ENCODE data around the gene MAP3K14.

The MAP3K14 gene

DNA sequence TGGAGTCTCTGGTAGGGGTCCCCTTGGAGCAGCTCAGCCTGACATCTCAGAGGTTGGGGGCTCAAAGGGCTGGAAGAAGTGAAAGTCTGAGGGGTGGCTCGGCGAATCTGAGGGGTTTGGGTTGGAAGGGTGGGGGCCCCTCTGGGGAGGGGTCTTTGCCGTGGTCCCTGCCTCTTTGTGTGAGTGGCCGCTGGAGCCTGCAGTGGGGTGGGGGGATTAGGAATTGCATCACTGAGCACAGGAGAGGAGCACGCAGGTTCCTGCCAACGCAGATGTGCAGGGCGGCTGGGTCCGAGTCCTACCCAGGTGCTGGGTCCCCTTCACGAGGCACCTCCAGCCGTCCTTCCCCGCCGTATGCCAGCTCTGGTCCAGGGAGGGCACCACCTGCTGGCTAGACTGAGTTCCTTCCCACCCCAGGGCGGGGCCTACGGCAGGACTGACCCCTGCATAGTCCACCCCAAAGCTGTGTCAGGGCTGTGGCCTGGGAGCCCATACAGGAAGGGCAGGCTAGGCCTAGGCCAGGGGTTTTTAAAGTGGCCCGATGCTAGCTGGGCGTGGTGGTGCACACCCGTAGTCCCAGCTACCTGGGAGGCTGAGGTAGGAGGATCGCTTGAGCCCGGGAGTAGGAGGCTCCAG, 85.2 kb downstream of the MAP3K14 start:
- DNase-seq, result no peak

DNA sequence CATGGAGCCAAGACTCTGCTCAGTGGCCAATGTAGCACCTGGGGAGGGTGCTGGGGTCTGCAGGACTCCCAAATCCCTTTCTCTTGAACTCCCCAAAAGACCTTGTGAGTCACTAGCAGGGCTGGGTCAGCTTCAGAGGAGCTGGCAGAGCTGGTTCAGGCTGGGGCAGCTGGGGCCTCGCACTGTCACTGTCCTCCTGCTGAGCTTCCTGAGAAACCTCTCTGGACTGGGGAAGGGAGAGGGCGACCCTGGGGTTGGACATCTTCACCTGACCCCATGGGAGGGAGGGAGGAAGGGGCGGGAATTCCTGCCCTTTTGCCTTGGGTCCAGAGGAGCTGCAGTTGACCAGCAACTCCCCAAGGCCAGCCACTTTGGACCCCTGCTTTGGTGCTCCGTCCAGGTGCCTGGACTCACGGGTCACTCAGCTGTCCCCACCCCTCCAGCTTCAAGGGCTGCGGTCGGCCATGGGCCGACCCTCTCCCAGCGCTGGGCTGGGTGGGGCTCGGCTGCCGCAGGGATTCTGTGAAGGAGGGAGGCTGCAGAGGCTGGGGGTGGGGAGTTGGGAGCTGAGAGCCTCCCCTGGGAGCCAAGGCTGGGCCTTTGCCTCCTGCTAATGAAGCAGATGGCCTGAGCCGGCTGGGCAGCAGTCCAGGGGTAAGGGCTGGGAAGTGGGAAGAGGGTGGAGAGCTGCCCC, 85.9 kb downstream of the MAP3K14 start:
- no peak for DNase-seq

- DNase-seq, result no peak
Observed at GRCh38 chr17:45230410-45230786, 86.4 kb downstream of the MAP3K14 start.

GRCh38 chr17:45229681-45230409, 87.0 kb downstream of the MAP3K14 start:
- no peak for DNase-seq

- peak; percentile 61 for DNase-seq
Observed at GRCh38 chr17:45228763-45229539, 87.9 kb downstream of the MAP3K14 start.

GRCh38 chr17:45227926-45228762, 88.7 kb downstream of the MAP3K14 start:
- no peak for DNase-seq

GRCh38 chr17:45227101-45227925, 89.5 kb downstream of the MAP3K14 start:
- no peak for DNase-seq

- DNase-seq, result no peak
Observed at GRCh38 chr17:45226576-45226975, 90.2 kb downstream of the MAP3K14 start.

GRCh38 chr17:45225964-45226530, 90.8 kb downstream of the MAP3K14 start:
- DNase-seq, result no peak

DNA sequence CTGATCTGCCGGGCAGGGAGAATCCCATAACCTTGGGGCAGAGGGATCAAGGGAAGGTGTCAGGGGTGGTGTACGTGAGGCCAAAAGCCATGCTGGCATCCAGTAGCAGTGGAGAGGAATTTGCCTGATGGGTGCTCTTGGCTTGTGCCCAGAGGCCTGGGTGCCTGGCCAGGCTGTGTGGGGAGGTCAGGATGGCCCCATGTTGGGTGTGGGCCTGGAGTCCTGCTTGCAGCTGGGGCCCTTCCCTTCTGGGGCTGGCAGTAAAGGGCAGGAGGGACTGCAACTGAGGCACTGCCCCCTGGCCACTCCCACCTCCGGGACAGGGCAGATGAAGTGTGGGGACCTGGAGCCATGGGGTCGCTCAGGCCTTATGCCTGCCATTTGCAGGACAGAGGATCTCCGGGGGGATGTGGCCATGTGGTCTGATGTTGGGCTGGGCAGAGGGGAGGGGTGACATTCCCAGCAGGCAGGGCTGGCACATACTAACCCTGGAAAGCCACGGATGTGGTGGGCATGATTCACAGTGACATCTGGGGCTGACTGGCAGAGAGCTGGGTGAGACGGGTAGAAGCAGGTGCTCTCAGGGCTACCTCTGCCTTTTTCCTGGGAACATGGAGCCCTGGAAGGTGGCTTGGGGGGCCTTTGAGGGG, 91.6 kb downstream of the MAP3K14 start:
- no peak for DNase-seq

GRCh38 chr17:45224671-45225050, 92.2 kb downstream of the MAP3K14 start:
- no peak for DNase-seq

- DNase-seq, result no peak
Observed at GRCh38 chr17:45223539-45224528, 93.0 kb downstream of the MAP3K14 start.

- DNase-seq, result no peak
Observed at GRCh38 chr17:45222996-45223538, 93.8 kb downstream of the MAP3K14 start.

GRCh38 chr17:45222289-45222995, 94.4 kb downstream of the MAP3K14 start:
- no peak for DNase-seq

GRCh38 chr17:45222014-45222288, 94.9 kb downstream of the MAP3K14 start:
- DNase-seq, result no peak

DNA sequence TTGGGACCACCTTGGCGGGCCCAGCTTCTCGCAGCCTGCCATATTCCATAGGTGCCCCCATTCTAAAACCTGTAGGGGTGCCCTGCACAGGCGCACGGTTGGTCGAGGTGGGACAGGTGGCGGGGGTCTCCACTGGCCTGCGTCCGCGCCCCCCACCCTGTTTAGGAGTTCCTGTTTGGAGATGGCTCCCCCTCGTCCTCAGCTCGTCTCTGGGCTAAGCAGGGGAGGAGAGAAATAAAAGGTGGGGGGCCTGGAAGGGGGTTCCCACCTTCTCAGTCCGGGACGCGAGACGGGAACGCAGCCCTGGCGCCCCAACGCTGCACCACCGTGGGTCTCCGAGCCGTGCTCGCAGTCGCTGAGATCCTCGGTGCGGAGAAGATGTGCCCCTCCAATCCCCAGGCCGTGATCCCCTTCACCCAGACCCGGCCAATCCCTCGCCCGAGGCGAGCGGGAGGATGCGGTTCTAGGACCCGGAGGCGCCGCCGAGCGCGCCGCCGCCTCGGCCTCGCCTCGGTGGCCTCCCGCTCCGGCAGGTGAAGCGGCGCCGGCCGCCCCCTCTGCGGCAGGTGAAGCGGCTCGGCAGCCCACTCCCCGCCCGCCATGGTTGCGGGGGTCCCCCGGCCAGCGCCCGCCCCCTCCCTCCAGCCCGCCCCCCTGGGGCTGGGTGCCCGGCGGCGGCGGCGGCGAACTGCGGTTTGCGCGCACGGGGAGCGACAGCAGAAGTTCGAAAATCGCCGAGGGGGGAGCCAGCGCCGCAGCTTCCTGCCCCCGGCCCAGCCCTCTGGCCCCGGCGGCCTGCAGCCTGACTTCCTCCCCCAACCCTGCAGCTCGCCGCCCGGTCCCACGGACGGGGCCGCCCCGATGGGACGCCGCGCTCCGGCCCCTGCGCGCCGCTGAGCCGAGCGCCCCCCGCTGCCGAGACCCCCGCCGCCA, 95.5 kb downstream of the MAP3K14 start, which contains the start of gene FMNL1:
TSS of gene FMNL1 (plus strand) at position 805 of the 933 bp plus-strand sequence. CDS start 240 bp downstream, outside the sequence.
- no peak for DNase-seq

GRCh38 chr17:45220079-45220478, 96.7 kb downstream of the MAP3K14 start:
- no peak for DNase-seq

Measured in GOT3 (cell line).